Activated T-helper 2 cell treated with anti-CD3 and anti-CD28 coated beads, Interferon-gamma antibody, Interleukin-2, Interleukin-4, amounts not matched to agents 10 μg/mL and 5 μg/mL and 100 μg/mL, durations not matched to agents 14 hours and 24 hours and 36 hours (primary cell): ENCODE data around the gene LPP. TPM values are rescaled to one million over a fixed set of nuclear protein-coding genes. Genes with fewer than 3 reads are reported as not detected.
"Not testable (repeated sequence)": the region's sequence is repeated elsewhere in the genome, so short reads cannot be mapped to it uniquely, and the experiment has no call there.

Experiments used
- DNase-seq: peaks from one replicate; pipeline ENCODE4 v3.0.0; 2021; ENCODE audit warnings: low spot score
- H3K27ac Mint-ChIP-seq: one replicate; pipeline ENCODE4 v1.8.0; 2021; ENCODE audit warnings: mixed read lengths
- H3K27me3 Mint-ChIP-seq: one replicate; pipeline ENCODE4 v1.8.0; 2021; ENCODE audit warnings: low read depth, mixed read lengths
- H3K36me3 Mint-ChIP-seq: one replicate; pipeline ENCODE4 v1.8.0; 2021; ENCODE audit warnings: low read depth, mixed read lengths
- H3K4me1 Mint-ChIP-seq: one replicate; pipeline ENCODE4 v1.8.0; 2021; ENCODE audit warnings: low read depth, mixed read lengths
- H3K4me3 Mint-ChIP-seq: one replicate; pipeline ENCODE4 v1.8.0; 2021; ENCODE audit warnings: low read depth, mild to moderate bottlenecking, moderate library complexity, mixed read lengths
- H3K9me3 Mint-ChIP-seq: one replicate; pipeline ENCODE4 v1.8.0; 2021; ENCODE audit warnings: mixed read lengths
- intact Hi-C: fragments of 100-400 bp; cut with micrococcal nuclease; formaldehyde crosslinking; loops from one replicate; pipeline ENCODE4 v1.15.1; 2023
- total RNA-seq: library from RNA; stranded (reverse); gene quantifications from 2 replicates; pipeline ENCODE4 v1.2.3, GENCODE V29; 2022

Gene LPP
- total RNA-seq, 1 donor from 2014 or later: 54.5 TPM

DNA sequence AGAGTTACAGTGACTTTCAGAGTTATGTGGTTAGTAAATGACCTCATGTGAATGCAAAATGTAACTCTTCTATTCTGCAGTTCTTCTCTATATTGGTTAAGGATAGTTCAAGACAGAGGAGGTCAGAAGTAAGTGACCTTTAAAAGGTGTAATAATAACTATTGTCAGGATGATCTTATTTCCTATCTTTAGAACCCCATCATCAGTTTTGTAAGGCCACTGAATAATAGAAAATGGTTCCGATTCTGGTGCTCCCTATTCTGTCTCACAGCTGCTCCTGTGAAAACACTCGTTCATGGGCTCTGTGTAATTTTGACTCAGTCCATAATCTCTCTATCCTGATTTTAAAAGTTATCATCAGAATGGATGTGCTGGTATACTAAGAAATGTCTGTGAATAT lies 463.3 kb downstream of the LPP start:
- Mint-ChIP-seq H3K4me3 (no peak overlapping the region), H3K4me1 (peaks cover 2% of the 10 kb centered on the region), H3K27me3 (no peaks in the 10 kb centered on the region), H3K9me3 (no peaks in the 10 kb centered on the region), H3K36me3 (peaks cover 5% of the 10 kb centered on the region), H3K27ac (no peak overlapping the region)
- DNase-seq: no peak
- intact Hi-C loops: no loop called here

DNA sequence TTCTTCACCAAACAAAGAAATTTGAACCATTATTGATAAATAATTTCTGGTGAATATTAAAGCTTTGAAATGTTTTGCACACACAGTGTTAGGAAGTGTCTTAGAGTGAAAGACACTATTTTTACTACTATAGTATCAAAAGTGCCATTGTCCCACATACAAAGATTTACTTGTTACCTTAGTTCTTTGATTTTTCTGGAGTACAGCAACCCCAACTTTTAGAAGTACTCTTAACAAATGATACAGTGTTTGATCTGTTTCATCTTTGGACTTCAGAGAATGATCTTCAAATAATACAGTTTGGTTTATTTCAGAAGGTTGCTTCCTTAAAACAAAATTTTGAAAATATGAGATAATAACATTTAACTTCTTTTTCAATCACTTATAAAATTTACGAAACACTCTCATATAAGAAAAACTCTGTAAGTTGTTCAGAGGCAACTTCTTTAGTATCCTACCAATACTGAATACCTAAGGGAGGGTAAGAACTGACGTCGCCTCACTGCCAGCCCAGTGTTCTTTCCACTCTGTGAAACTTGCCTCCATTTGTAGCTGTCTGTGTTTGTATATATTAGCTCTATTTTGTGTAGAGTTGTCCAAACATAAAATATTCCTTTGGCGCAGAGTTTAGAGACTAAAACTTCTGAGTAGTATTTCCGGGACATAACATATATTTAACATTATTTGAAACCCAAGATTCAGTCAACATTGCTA lies 464.2 kb downstream of the LPP start:
- H3K4me3 Mint-ChIP-seq: no peak overlapping the region
- peaks cover 2% of the 10 kb centered on the region for H3K4me1 Mint-ChIP-seq
- H3K27me3 Mint-ChIP-seq: no peaks in the 10 kb centered on the region
- no peak overlapping the region for H3K27ac Mint-ChIP-seq
- H3K9me3 Mint-ChIP-seq: no peaks in the 10 kb centered on the region
- intact Hi-C loops: no loop called here
- H3K36me3 Mint-ChIP-seq: peaks cover 5% of the 10 kb centered on the region
- no peak for DNase-seq

DNA sequence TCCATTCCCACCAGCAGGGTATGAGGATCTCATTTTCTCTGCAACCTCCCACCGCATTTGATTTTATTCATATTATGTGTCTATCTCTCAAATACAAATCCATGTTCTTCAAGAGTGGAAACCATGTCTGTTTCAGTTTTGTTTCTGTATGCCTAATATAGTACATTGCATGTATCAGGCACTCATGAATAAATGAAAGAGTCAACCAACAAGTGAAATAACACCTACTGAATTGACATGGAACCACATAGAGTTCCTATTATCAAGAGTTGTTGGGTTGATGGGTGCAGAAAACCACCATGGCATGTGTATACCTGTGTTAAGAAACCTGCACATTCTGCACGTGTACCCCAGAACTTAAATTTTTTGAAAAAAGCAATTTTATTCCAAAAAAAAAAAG lies 466.8 kb downstream of the LPP start:
- intact Hi-C loops: no loop called here
- Mint-ChIP-seq H3K4me1 (peaks cover 2% of the 10 kb centered on the region), H3K36me3 (no peaks in the 10 kb centered on the region), H3K9me3 (no peaks in the 10 kb centered on the region), H3K4me3 (no peak overlapping the region), H3K27me3 (no peaks in the 10 kb centered on the region), H3K27ac (no peak overlapping the region)
- no peak for DNase-seq

DNA sequence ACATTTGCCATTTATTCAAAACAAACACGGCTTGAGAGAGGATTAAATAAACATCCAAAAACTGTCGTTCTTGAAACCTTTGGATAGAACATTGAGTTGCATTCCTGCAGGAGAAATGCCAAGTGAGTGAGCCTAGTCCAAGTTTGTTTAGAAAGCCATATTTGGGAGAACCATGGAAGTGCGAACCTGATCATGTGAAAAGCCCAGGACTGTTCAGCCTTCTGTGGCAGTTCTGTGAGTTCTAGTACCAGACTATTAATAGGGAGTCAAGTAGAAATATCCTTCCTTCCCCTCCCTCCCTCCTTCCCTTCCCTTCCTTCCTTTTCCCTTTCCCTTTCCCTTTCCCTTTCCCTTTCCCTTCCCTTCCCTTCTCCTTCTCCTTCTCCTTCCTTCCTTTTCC lies 470.4 kb downstream of the LPP start:
- peaks cover 5% of the 10 kb centered on the region for H3K36me3 Mint-ChIP-seq
- no peak for DNase-seq
- H3K9me3 Mint-ChIP-seq: peaks cover 4% of the 10 kb centered on the region
- intact Hi-C loops: no loop called here
- no peak overlapping the region for H3K27ac Mint-ChIP-seq
- no peaks in the 10 kb centered on the region for H3K27me3 Mint-ChIP-seq
- H3K4me3 Mint-ChIP-seq: no peak overlapping the region
- peaks cover 16% of the 10 kb centered on the region for H3K4me1 Mint-ChIP-seq

DNA sequence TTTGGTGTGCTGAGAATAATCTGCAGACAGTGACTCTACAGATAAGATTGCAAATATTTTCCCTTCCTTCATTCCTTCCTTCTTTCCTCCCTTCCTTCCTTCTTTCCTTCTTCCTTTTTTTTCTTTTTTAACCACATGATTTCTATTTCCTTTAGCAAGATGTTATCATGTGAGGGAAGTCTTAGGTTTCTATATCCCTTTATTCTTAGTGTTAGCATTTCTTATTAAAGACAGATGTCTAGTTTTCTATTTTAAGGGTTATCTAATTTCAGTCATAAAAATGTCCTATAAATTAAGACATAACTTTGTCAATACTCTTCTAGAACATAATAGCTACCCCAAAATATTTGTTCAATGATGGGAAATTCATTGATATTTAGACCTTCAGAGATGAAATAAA lies 470.9 kb downstream of the LPP start:
- Mint-ChIP-seq H3K4me1 (peaks cover 16% of the 10 kb centered on the region), H3K27ac (no peak overlapping the region), H3K9me3 (peaks cover 5% of the 10 kb centered on the region), H3K27me3 (no peaks in the 10 kb centered on the region), H3K36me3 (peaks cover 5% of the 10 kb centered on the region), H3K4me3 (no peak overlapping the region)
- intact Hi-C loops: no loop called here
- DNase-seq: no peak

DNA sequence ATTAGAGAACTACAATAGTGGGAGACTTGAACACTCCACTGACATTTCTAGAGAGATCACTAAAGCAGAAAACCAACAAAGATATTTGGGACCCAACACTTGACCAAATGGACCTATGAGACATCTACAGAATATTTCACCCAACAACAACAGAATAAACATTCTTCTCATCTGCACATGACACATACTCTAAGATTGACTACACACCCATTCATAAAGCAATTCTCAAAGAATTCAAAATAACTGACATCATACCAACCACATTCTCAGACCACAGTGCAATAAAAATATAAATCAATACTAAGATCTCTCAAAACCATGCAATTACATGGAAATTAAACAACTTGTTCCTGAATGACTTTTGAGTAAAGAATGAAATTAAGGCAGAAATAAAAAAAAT lies 473.7 kb downstream of the LPP start:
- intact Hi-C loops: no loop called here
- H3K27ac Mint-ChIP-seq: no peak overlapping the region
- H3K36me3 Mint-ChIP-seq: peaks cover 5% of the 10 kb centered on the region
- peaks cover 20% of the 10 kb centered on the region for H3K4me1 Mint-ChIP-seq
- no peak overlapping the region for H3K4me3 Mint-ChIP-seq
- H3K9me3 Mint-ChIP-seq: peaks cover 8% of the 10 kb centered on the region
- no peak for DNase-seq
- H3K27me3 Mint-ChIP-seq: no peaks in the 10 kb centered on the region

DNA sequence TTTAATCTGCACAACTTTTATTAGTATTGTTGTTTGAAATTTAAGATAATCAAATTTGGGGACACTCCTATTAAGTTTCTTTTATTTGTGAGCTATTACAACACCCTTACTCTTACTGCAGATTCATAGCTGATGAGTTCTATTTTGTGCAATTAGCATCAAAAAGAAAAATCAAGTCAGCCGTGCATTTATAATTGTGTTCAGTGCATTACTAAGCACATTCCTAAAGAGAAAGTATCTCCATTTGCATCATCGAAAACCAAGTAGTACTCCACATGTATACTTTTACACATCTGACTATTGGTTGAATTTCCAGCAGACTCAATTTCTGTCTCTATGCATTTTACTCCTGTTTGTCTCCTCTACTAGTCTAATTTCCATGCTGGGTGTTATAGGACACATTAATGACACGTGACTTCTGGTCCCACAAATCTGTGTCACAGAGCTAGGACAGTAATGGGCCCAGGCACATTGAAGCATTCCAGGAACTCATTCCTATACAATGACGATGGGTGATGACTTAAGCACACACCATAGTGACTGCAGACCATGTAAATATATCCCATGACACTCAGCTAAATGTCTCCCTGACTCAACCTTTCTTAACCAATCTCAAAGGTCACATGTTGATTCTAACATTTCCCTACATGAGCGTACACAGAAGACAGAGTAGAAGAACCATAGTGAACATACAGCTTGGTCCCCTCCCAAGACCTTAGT lies 477.5 kb downstream of the LPP start:
- intact Hi-C loops: no loop called here
- Mint-ChIP-seq H3K36me3 (peaks cover 10% of the 10 kb centered on the region), H3K27me3 (no peaks in the 10 kb centered on the region), H3K4me1 (peaks cover 20% of the 10 kb centered on the region), H3K9me3 (peaks cover 8% of the 10 kb centered on the region), H3K27ac (no peak overlapping the region), H3K4me3 (no peak overlapping the region)
- no peak for DNase-seq

DNA sequence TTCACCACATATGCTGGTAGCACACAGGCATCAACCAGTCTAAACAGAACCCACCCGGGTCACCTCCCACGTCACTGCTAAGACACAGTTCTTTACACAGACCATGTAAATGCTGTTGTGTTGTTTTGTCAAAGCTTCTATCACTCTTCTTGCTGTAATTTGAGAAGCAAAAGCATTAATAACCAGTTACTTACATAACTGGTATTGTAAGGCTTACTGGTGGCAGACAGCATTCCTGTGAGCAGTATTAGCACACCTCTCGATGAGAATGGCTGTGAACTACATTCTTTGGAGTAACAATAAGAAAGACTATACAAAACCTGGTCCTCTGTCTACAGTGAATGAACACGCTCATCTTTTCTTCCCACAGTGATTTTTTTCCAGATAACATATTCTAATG lies 479.2 kb downstream of the LPP start:
- no peak for DNase-seq
- peaks cover 11% of the 10 kb centered on the region for H3K4me1 Mint-ChIP-seq
- H3K9me3 Mint-ChIP-seq: peaks cover 6% of the 10 kb centered on the region
- H3K27ac Mint-ChIP-seq: no peak overlapping the region
- no peaks in the 10 kb centered on the region for H3K27me3 Mint-ChIP-seq
- peaks cover 10% of the 10 kb centered on the region for H3K36me3 Mint-ChIP-seq
- intact Hi-C loops: no loop called here
- no peak overlapping the region for H3K4me3 Mint-ChIP-seq

DNA sequence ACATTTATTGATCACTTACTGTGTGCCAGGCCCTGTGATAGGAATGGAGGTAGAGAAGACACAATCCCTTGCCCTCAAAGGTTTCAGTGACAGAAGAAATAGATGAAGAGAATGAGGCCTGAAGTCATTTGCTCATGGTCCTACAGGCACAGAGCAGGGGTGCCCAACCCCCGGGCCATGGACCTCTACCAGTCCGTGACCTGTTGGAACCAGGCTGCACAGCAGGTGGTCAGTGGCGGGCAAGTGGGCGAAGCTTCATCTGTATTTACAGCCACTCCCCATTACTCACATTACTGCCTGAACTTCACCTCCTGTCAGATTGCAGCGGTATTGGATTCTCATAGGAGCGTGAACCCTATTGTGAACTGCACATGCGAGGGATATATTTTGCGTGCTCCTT lies 480.3 kb downstream of the LPP start:
- Mint-ChIP-seq H3K36me3 (peaks cover 5% of the 10 kb centered on the region), H3K4me3 (no peak overlapping the region), H3K9me3 (peaks cover 4% of the 10 kb centered on the region), H3K27ac (no peak overlapping the region), H3K4me1 (peaks cover 5% of the 10 kb centered on the region), H3K27me3 (no peaks in the 10 kb centered on the region)
- DNase-seq: no peak
- intact Hi-C loops: no loop called here

DNA sequence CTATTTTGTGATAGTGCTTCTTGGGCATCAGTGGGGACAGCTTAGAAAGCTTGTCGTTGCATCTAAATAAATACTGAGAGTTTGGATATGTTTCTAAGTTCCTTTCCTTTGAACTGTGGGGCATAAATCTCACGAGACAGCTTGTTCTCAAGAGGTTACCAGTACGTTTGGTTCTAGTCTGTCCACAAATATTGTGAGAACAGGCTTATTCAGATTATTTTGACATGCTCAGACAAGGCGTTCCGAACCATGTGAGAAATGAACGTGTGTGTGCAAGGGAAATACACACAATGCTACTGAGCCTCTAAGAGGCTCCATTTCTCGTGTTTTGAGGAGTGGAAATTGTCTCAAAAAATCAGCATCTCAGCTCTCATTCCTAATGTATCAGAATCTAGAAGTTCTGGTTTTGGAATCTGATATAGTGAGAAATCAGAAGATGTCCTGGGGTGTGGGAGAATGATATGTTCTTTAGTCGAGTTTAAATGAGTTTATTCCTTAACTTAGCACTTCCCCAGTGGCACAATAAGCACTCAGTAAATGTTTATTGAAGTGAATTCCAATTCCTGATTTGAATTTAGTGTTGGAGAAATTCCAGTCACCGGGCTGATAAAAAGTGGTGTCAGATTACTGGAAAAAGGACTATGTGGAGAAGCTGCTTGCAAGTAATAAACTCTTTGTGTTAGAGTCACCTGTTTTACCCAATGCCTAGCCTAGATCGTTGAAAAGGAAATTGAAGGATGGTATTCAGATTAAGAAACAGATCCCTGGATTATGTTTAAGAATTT lies 481.5 kb downstream of the LPP start:
- intact Hi-C loops: no loop called here
- H3K36me3 Mint-ChIP-seq: peaks cover 5% of the 10 kb centered on the region
- H3K4me1 Mint-ChIP-seq: peaks cover 4% of the 10 kb centered on the region
- H3K9me3 Mint-ChIP-seq: no peaks in the 10 kb centered on the region
- H3K27ac Mint-ChIP-seq: no peak overlapping the region
- no peak overlapping the region for H3K4me3 Mint-ChIP-seq
- no peaks in the 10 kb centered on the region for H3K27me3 Mint-ChIP-seq
- no peak for DNase-seq

DNA sequence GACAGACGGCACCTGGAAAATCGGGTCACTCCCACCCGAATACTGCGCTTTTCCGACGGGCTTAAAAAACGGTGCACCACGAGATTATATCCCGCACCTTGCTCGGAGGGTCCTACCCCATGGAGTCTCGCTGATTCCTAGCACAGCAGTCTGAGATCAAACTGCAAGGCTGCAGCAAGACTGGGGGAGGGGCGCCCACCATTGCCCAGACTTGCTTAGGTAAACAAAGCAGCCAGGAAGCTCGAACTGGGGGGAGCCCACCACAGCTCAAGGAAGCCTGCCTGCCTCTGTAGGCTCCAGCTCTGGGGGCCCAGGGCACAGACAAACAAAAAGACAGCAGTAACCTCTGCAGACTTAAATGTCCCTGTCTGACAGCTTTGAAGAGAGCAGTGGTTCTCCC lies 482.3 kb downstream of the LPP start:
- DNase-seq, H3K36me3 Mint-ChIP-seq, H3K4me3 Mint-ChIP-seq, H3K27ac Mint-ChIP-seq, H3K27me3 Mint-ChIP-seq, H3K4me1 Mint-ChIP-seq, intact Hi-C loops, H3K9me3 Mint-ChIP-seq: not testable (repeated sequence)

DNA sequence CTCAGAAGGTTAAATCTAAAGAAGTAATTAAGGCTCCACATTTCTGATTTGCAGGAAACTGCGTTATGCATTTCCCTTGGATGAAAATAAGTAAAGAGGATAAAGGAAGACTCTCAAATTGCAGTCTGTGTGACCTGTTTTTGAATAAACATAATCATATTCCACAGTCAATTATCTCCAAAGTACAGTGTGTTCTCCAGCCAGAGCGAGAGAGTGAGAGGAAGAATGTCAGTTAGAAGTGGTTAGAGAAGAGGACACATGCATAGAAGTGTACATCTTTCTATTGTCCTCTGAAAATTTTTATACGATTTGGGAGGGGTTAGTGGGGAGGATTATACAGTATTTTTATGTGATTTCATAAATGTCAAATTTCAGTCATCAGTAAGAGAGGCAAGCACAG lies 487.1 kb downstream of the LPP start:
- DNase-seq: no peak
- H3K4me1 Mint-ChIP-seq: no peaks in the 10 kb centered on the region
- no peak overlapping the region for H3K4me3 Mint-ChIP-seq
- no peaks in the 10 kb centered on the region for H3K27me3 Mint-ChIP-seq
- H3K36me3 Mint-ChIP-seq: no peaks in the 10 kb centered on the region
- intact Hi-C loops: no loop called here
- no peaks in the 10 kb centered on the region for H3K9me3 Mint-ChIP-seq
- H3K27ac Mint-ChIP-seq: no peak overlapping the region

DNA sequence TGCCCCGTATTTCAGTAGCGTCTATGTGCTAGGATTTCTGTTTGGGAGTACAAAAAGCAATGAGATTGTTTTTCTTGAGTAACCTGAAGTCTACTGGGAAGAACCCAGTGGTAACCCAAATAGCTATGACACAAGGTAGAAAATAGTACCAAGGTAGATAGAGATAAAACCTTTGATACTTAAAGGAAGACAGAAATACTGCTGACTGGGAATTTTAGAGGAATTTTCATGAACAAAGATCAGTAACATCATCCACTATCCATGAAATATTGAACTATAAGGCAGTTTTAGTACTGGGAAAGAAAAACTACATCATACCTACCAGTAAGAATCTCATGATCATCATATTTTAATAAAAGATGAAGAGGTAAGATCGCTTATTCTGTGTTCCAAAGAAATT lies 489.8 kb downstream of the LPP start:
- no peaks in the 10 kb centered on the region for H3K9me3 Mint-ChIP-seq
- H3K36me3 Mint-ChIP-seq: no peaks in the 10 kb centered on the region
- no peak overlapping the region for H3K4me3 Mint-ChIP-seq
- intact Hi-C loops: no loop called here
- H3K27me3 Mint-ChIP-seq: no peaks in the 10 kb centered on the region
- DNase-seq: no peak
- no peak overlapping the region for H3K27ac Mint-ChIP-seq
- no peaks in the 10 kb centered on the region for H3K4me1 Mint-ChIP-seq
